Endothelial cell of umbilical vein (primary cell): ENCODE data around the gene PAPPA. TPM values are rescaled to one million over a fixed set of nuclear protein-coding genes. Genes with fewer than 3 reads are reported as not detected.

Experiments used
- BruUV-seq: library from RNA; stranded (reverse); fragments of 400-500 nt; replicated peaks from 2 replicates; lab custom pipeline; 2021; lab: Mats Ljungman, UMichigan
- CTCF ChIA-PET: fragments of 300-600, 350-600 bp; sonication (Branson Sonifier 250); formaldehyde crosslinking; loops from one replicate; lab custom pipeline; 2021; ENCODE audit warnings: antibody characterized with exemption, inconsistent platforms; lab: Charles Lee
- POLR2A ChIA-PET: fragments of 300-600, 350-600 bp; sonication (Branson Sonifier 250); formaldehyde crosslinking; loops from one replicate; lab custom pipeline; 2021; ENCODE audit warnings: antibody characterized with exemption, inconsistent platforms; lab: Charles Lee
- DNase-seq: peaks from one replicate; pipeline ENCODE4 v3.0.0-alpha.2; 2011; ENCODE audit warnings: low read depth, low spot score
- FAIRE-seq: peaks from 2 replicates; lab custom pipeline; 2011; peaks lifted over from hg19 to GRCh38; lab: Jason Lieb, UNC
- H2AFZ ChIP-seq: 2 replicates; pipeline ENCODE4 v1.6.0; 2012; ENCODE audit warnings: low read depth, low read length, control low read depth, inconsistent platforms
- H3K27ac ChIP-seq: 2 replicates; pipeline ENCODE4 v1.5.1; 2011; ENCODE audit warnings: low read depth, mild to moderate bottlenecking, control low read depth, low read length, moderate library complexity; ENCODE audit not compliant: insufficient read depth
- H3K27me3 ChIP-seq, 2 experiments: 2 replicates each; pipeline versions ENCODE4 v1.6.0 to v1.6.1; 2011; ENCODE audit warnings: low read length in 2 of 2, mixed read lengths in 1 of 2; ENCODE audit not compliant: control insufficient read depth in 2 of 2, insufficient read depth in 2 of 2
- H3K36me3 ChIP-seq, 2 experiments: 2 replicates in 1 of 2; 3 replicates in 1 of 2; pipeline ENCODE4 v1.5.1; 2011; ENCODE audit warnings: low read length in 2 of 2, mild to moderate bottlenecking in 1 of 2, moderate library complexity in 1 of 2; ENCODE audit not compliant: control insufficient read depth in 2 of 2, insufficient read depth in 2 of 2; ENCODE audit errors: extremely low read depth in 1 of 2
- H3K4me1 ChIP-seq: 3 replicates; pipeline ENCODE4 v1.5.1; 2011; ENCODE audit warnings: mild to moderate bottlenecking, low read length; ENCODE audit not compliant: control insufficient read depth, insufficient read depth; ENCODE audit errors: extremely low read depth
- H3K4me2 ChIP-seq: 2 replicates; pipeline ENCODE4 v1.6.1; 2011; ENCODE audit warnings: low read length, control low read depth, mixed read lengths; ENCODE audit not compliant: insufficient read depth
- H3K4me3 ChIP-seq, 3 experiments: fragments of 200-600 bp in 1 of 3; sonication (generic), shearing (Covaris generic) in 1 of 3; replicated peaks in 1 of 3; 2 replicates each; pipeline ENCODE4 v1.5.1; 2011 to 2016; ENCODE audit warnings: control low read depth in 3 of 3, low read length in 3 of 3, mild to moderate bottlenecking in 2 of 3, inconsistent platforms in 1 of 3, low read depth in 1 of 3, moderate library complexity in 1 of 3; ENCODE audit not compliant: insufficient read depth in 1 of 3
- H3K79me2 ChIP-seq: 2 replicates; pipeline ENCODE4 v1.6.0; 2012; ENCODE audit warnings: low read length, inconsistent platforms; ENCODE audit not compliant: control insufficient read depth, insufficient read depth
- H3K9ac ChIP-seq: replicated peaks from 2 replicates; pipeline ENCODE3; 2011; ENCODE audit warnings: low read length, control low read depth; ENCODE audit not compliant: insufficient read depth; ENCODE audit errors: extremely low read depth
- H3K9me1 ChIP-seq: replicated peaks from 3 replicates; pipeline ENCODE4 v1.6.0; 2011; ENCODE audit warnings: mild to moderate bottlenecking, low read length; ENCODE audit not compliant: control insufficient read depth, insufficient read depth; ENCODE audit errors: extremely low read depth
- H3K9me3 ChIP-seq: replicated peaks from 2 replicates; pipeline ENCODE4 v1.5.1; 2012; ENCODE audit warnings: low read length, inconsistent platforms; ENCODE audit not compliant: control insufficient read depth, insufficient read depth
- H4K20me1 ChIP-seq: replicated peaks from 2 replicates; pipeline ENCODE3; 2011; ENCODE audit warnings: mild to moderate bottlenecking, low read length; ENCODE audit not compliant: control insufficient read depth, insufficient read depth; ENCODE audit errors: extremely low read depth
- EZH2 ChIP-seq: IDR thresholded peaks from 2 replicates; pipeline ENCODE4 v1.6.1; 2012; ENCODE audit warnings: borderline replicate concordance, low read depth, mild to moderate bottlenecking, moderate library complexity, low read length, inconsistent platforms; ENCODE audit not compliant: severe bottlenecking
- FOS ChIP-seq: IDR thresholded peaks from 2 replicates; pipeline ENCODE4 v1.6.1; 2011; ENCODE audit warnings: mild to moderate bottlenecking, low read length, moderate library complexity, borderline replicate concordance; ENCODE audit not compliant: insufficient read depth
- GATA2 ChIP-seq: IDR thresholded peaks from 2 replicates; pipeline ENCODE4 v1.7.0; 2011; ENCODE audit warnings: low read depth, mild to moderate bottlenecking, moderate library complexity, mixed read lengths, low read length; ENCODE audit not compliant: insufficient read length, insufficient read depth
- JUN ChIP-seq: IDR thresholded peaks from 2 replicates; pipeline ENCODE4 v1.6.1; 2011; ENCODE audit warnings: borderline replicate concordance, low read depth; ENCODE audit not compliant: insufficient read length, insufficient read depth
- MYC ChIP-seq: IDR thresholded peaks from one replicate; pipeline ENCODE4 v1.6.1; 2011; ENCODE audit warnings: mild to moderate bottlenecking, low read depth, low read length
- POLR2A ChIP-seq: IDR thresholded peaks from 2 replicates; pipeline ENCODE4 v1.6.1; 2012; ENCODE audit warnings: low read depth, mild to moderate bottlenecking, control low read depth, low read length
- POLR2AphosphoS5 ChIP-seq: IDR thresholded peaks from 2 replicates; pipeline ENCODE4 v1.6.1; 2012; ENCODE audit warnings: low read depth, mild to moderate bottlenecking, control low read depth, low read length, moderate library complexity; ENCODE audit not compliant: insufficient read depth
- dilution Hi-C: fragments of 300-500 bp; cut with MboI; formaldehyde crosslinking; loops from one replicate; pipeline ENCODE4 v1.15.0; 2019; ENCODE audit warnings: low sequenced_read_pairs; ENCODE audit not compliant: extremely low pct_ligation_motif_present
- intact Hi-C: fragments of 100-400 bp; cut with micrococcal nuclease; formaldehyde crosslinking; loops from one replicate; pipeline ENCODE4 v1.10.0; 2022
- polyA plus RNA-seq, 4 experiments: library from polyadenylated mRNA; depleted of rRNA in 3 of 4; stranded (reverse) in 3 of 4; unstranded in 1 of 4; fragments of >200 nt; gene quantifications; 2 replicates each; pipeline versions ENCODE4 v1.2.1 to v1.2.3, GENCODE V29; 2011 to 2012; ENCODE audit warnings: missing spikeins in 1 of 4
- total RNA-seq: library from RNA; stranded (reverse); gene quantifications from 2 replicates; pipeline ENCODE4 v1.2.3, GENCODE V29; 2021
- TF ChIP-seq, protein P1 (sequence below): IDR thresholded peaks from 2 replicates; pipeline ENCODE4 v1.6.1; 2011; ENCODE audit not compliant: insufficient read depth, insufficient read length
- TF ChIP-seq, protein P2 (sequence below), 2 donors: IDR thresholded peaks; 1 replicate in 1 of 2; 2 replicates in 1 of 2; pipeline ENCODE4 v1.5.1; 2011; ENCODE audit warnings: low read length in 2 of 2, mild to moderate bottlenecking in 2 of 2, moderate library complexity in 2 of 2, control low read depth in 1 of 2, inconsistent platforms in 1 of 2, low read depth in 1 of 2; ENCODE audit not compliant: insufficient read depth in 1 of 2; ENCODE audit errors: extremely low read depth in 1 of 2

The PAPPA gene
- total and polyA plus RNA-seq, 2 donors (not counting 3 experiments of a cell fraction or from before 2014, with no cell fraction given): 0.13 to 0.41 TPM

DNA sequence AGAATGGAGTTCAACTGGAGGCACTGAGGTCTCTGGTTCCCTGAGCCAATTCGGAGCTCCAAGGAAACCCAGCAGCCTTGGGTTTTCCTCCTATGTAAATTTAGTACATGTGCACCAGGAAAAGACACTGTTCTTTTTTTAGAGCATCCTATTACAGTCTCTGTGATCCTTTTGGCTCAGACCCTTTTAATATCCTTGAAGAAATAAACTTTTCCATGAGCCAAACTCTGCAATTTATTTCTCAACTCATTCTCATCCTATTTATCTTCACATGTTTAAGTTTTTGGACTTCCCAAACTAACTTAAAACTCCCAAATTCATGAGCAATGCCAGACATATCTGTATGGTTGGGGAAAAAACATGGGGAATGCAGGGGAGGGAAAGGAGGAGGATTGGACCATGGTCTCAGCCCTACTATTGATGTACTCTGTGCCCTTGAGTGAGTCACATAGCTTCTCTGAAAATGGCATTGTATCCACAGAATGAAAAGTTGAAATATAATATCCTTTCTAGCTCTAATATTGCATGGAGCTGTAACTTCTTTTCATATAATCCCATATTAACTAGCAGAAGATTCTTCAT, 76.6 kb downstream of the PAPPA start:
- BruUV-seq: no TSS peak
- no peak overlapping the region for H3K4me2 ChIP-seq
- ChIA-PET CTCF (no interaction called here), POLR2A (no interaction called here)
- TF ChIP-seq MYC (no peak), POLR2A (no peak), POLR2AphosphoS5 (no peak), FOS (no peak), JUN (no peak), EZH2 (no peak), GATA2 (no peak)
- TF ChIP-seq, protein P1, sequence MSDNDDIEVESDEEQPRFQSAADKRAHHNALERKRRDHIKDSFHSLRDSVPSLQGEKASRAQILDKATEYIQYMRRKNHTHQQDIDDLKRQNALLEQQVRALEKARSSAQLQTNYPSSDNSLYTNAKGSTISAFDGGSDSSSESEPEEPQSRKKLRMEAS: no peak
- TF ChIP-seq, protein P2, sequence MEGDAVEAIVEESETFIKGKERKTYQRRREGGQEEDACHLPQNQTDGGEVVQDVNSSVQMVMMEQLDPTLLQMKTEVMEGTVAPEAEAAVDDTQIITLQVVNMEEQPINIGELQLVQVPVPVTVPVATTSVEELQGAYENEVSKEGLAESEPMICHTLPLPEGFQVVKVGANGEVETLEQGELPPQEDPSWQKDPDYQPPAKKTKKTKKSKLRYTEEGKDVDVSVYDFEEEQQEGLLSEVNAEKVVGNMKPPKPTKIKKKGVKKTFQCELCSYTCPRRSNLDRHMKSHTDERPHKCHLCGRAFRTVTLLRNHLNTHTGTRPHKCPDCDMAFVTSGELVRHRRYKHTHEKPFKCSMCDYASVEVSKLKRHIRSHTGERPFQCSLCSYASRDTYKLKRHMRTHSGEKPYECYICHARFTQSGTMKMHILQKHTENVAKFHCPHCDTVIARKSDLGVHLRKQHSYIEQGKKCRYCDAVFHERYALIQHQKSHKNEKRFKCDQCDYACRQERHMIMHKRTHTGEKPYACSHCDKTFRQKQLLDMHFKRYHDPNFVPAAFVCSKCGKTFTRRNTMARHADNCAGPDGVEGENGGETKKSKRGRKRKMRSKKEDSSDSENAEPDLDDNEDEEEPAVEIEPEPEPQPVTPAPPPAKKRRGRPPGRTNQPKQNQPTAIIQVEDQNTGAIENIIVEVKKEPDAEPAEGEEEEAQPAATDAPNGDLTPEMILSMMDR (IDR thresholded peaks at IDR 0.05; ENCODE audit: extremely low read depth in 1 of 2, insufficient read depth in 1 of 2, low read depth in 1 of 2, low read length in 2 of 2): no peak
- dilution Hi-C loops: no loop called here
- no peaks in the 10 kb centered on the region for H3K4me1 ChIP-seq
- H3K9me3 ChIP-seq: no peaks in the 10 kb centered on the region
- H3K4me3 ChIP-seq: no peak overlapping the region
- no peak overlapping the region for H3K9ac ChIP-seq
- H3K36me3 ChIP-seq: no peaks in the 10 kb centered on the region
- intact Hi-C loops: no loop called here
- H2AFZ ChIP-seq: no peak overlapping the region
- no peak for FAIRE-seq
- no peaks in the 10 kb centered on the region for H4K20me1 ChIP-seq
- H3K9me1 ChIP-seq: no peaks in the 10 kb centered on the region
- no peaks in the 10 kb centered on the region for H3K79me2 ChIP-seq
- no peaks in the 10 kb centered on the region for H3K27me3 ChIP-seq
- no peak for DNase-seq
- H3K27ac ChIP-seq: no peak overlapping the region
